ENCODE data around the gene ING4. TPM values are rescaled to one million over a fixed set of nuclear protein-coding genes. Genes with fewer than 3 reads are reported as not detected.
"Not testable (repeated sequence)": the region's sequence is repeated elsewhere in the genome, so short reads cannot be mapped to it uniquely, and the experiment has no call there.

Gene ING4
- 35.4 TPM for polyA plus RNA-seq (2012; ENCODE audit: low read depth, missing spikeins)

DNA sequence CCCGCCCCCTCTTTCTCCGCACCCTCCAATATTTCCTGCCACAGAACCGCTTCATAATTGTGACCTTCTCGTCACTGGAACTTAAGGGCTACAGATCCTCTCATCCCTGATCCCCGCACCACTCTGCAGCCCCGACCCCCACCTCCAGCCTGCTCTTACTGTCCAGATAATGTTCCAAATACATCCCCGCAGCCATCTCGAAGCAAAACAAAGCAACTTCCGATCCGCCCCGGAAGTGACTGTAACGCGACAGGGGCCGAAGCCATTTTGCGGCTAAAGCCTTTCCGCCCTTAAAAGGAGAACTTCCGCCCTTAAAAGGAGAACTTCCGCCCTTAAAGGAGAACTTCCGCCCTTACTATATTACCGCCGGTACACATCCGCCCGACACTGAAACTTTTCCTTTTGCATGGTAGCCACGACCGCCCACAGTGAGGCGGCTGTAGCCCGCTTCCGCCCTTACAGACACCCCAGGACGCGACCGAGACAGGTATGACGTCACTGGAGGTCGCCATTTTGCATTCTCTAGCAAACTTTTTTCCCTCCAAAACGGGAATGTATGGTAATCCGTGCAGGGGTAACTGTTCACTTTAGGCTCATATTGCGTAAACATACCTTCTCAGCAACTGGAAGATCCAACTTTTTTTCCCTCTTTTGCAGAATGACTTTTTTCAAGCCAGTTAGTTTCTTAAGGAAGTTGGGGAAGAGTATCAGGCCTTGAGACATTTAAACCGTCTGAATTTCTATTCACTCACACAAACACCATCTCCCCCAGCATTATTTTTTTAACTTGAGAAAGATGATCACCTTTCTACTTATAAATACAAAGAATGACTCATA is at the start of gene ING4:
Gene ING4, minus strand, starts transcription at position 214 of the 837 bp plus-strand sequence. Its CDS starts 18 bp downstream, at position 196.
- peak; percentile 98 for FAIRE-seq
- peak; percentile 93 for DNase-seq (ENCODE audit: insufficient read length, low spot score)
- TF ChIP-seq POLR2AphosphoS5 (IDR thresholded peaks at IDR 0.05; ENCODE audit: low read depth, low read length) (peak; percentile 45; the same call in 1 of the 2 replicates), POU2F2 (IDR thresholded peaks at IDR 0.05; ENCODE audit: low read depth, low read length) (peak; percentile 59), TAF1 (IDR thresholded peaks at IDR 0.05; ENCODE audit: low read depth, low read length) (peak; percentile 52; the same call in 1 of the 2 replicates), PAX5 (IDR thresholded peaks at IDR 0.05; ENCODE audit: insufficient read depth, low read length, severe bottlenecking) (no peak), SPI1 (IDR thresholded peaks at IDR 0.05; ENCODE audit: low read depth, low read length) (peak; percentile 52; the same call in 1 of the 2 replicates), POLR2A (IDR thresholded peaks at IDR 0.05; ENCODE audit: low read depth, low read length) (0 out of 2 replicates have a peak, but pooled peaks have one; percentile 33)

DNA sequence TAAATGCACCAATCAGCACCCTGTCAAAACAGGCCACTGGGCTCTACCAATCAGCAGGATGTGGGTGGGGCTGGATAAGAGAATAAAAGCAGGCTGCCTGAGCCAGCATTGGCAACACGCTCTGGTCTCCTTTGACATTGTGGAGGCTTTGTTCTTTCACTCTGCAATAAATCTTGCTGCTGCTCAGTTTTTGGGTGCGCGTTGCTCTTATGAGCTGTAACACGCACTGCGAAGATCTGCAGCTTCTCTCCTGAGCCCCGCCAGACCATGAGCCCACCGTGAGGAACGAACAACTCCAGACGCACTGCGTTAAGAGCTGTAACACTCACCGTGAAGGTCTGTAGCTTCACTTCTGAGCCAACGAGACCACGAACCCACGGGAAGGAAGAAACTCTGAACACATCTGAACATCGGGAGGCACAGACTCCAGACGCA is 46.1 kb upstream of the ING4 start:
- FAIRE-seq: no peak
- TF ChIP-seq POLR2A (IDR thresholded peaks at IDR 0.05; ENCODE audit: low read depth, low read length) (no peak), PAX5 (IDR thresholded peaks at IDR 0.05; ENCODE audit: insufficient read depth, low read length, severe bottlenecking) (no peak), POLR2AphosphoS5 (IDR thresholded peaks at IDR 0.05; ENCODE audit: low read depth, low read length) (no peak), POU2F2 (IDR thresholded peaks at IDR 0.05; ENCODE audit: low read depth, low read length) (no peak), TAF1 (IDR thresholded peaks at IDR 0.05; ENCODE audit: low read depth, low read length) (no peak), SPI1 (IDR thresholded peaks at IDR 0.05; ENCODE audit: low read depth, low read length) (no peak)
- DNase-seq (ENCODE audit: insufficient read length, low spot score): no peak

DNA sequence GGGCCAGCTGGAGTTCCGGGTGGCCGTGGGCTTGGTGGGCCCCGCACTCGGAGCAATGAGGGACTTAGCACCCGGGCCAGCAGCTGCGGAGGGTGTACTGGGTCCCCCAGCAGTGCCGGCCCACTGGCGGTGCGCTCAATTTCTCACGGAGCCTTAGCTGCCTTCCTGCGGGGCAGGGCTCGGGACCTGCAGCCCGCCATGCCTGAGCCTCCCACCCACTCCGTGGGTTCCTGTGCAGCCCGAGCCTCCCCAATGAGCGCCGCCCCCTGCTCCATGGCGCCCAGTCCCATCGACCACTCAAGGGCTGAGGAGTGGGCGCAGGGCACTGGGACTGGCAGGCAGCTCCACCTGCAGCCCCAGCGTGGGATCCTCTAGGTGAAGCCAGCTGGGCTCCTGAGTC is 45.4 kb upstream of the ING4 start:
- not testable (repeated sequence) for DNase-seq (ENCODE audit: insufficient read length, low spot score); FAIRE-seq

GRCh38 chr12:6703631-6704030 is 40.7 kb upstream of the ING4 start:
- DNase-seq (ENCODE audit: insufficient read length, low spot score) (no peak), FAIRE-seq (no peak)
- TF ChIP-seq POLR2AphosphoS5 (IDR thresholded peaks at IDR 0.05; ENCODE audit: low read depth, low read length) (no peak), SPI1 (IDR thresholded peaks at IDR 0.05; ENCODE audit: low read depth, low read length) (no peak), POLR2A (IDR thresholded peaks at IDR 0.05; ENCODE audit: low read depth, low read length) (no peak), POU2F2 (IDR thresholded peaks at IDR 0.05; ENCODE audit: low read depth, low read length) (no peak), TAF1 (IDR thresholded peaks at IDR 0.05; ENCODE audit: low read depth, low read length) (no peak), PAX5 (IDR thresholded peaks at IDR 0.05; ENCODE audit: insufficient read depth, low read length, severe bottlenecking) (no peak)

GRCh38 chr12:6701078-6701768 is 38.3 kb upstream of the ING4 start:
- TF ChIP-seq SPI1 (IDR thresholded peaks at IDR 0.05; ENCODE audit: low read depth, low read length) (no peak), POLR2AphosphoS5 (IDR thresholded peaks at IDR 0.05; ENCODE audit: low read depth, low read length) (no peak), POLR2A (IDR thresholded peaks at IDR 0.05; ENCODE audit: low read depth, low read length) (no peak)
- DNase-seq (ENCODE audit: insufficient read length, low spot score): no peak
- FAIRE-seq: no peak

GRCh38 chr12:6700646-6701051 is 37.7 kb upstream of the ING4 start, which contains the start of gene PIANP:
PIANP (minus strand) TSS chr12:6700815; CDS start chr12:6698061, 2,754 bp downstream.
- DNase-seq (ENCODE audit: insufficient read length, low spot score): no peak
- TF ChIP-seq POLR2A (IDR thresholded peaks at IDR 0.05; ENCODE audit: low read depth, low read length) (no peak), POU2F2 (IDR thresholded peaks at IDR 0.05; ENCODE audit: low read depth, low read length) (no peak)
- peak; percentile 48 for FAIRE-seq

DNA sequence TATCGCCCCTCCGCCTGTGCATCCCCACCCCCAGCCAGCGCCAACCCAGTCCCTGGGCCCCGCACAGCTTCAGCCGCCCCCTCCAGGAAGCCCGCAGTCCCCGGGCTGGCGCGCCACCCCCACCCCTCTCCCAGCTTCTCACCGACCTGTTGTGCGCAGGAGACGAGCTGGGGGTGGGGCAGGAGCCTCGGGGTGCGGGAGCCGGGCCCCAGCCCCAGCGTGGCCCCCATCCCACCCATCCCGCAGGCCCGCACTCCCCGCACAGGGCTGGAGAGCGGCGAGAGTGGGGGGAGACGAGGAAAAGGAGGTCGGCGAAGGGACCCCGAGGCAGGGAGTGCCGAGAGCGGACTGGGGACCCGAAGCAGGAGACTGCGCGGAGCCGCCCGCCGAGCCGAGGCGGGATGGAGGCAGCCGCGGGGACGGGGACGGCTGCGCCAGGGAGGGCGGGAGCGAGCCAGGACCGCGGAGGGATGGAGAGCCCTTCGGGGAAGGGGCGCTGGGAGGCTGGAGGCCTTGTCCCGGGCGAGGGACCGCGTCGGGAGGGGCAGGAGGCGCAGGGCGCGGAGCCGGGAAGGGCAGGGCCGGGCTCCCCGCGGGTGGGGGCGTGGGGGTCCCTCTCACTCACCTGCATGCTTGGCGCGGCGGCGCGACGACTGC is 37.2 kb upstream of the ING4 start:
- no peak for TF ChIP-seq POLR2AphosphoS5 (IDR thresholded peaks at IDR 0.05; ENCODE audit: low read depth, low read length)
- TF ChIP-seq TAF1 (IDR thresholded peaks at IDR 0.05; ENCODE audit: low read depth, low read length): no peak
- no peak for TF ChIP-seq POLR2A (IDR thresholded peaks at IDR 0.05; ENCODE audit: low read depth, low read length)
- TF ChIP-seq PAX5 (IDR thresholded peaks at IDR 0.05; ENCODE audit: insufficient read depth, low read length, severe bottlenecking): no peak
- no peak for TF ChIP-seq SPI1 (IDR thresholded peaks at IDR 0.05; ENCODE audit: low read depth, low read length)
- no peak for TF ChIP-seq POU2F2 (IDR thresholded peaks at IDR 0.05; ENCODE audit: low read depth, low read length)
- peak; percentile 26 for FAIRE-seq
- DNase-seq (ENCODE audit: insufficient read length, low spot score): no peak

DNA sequence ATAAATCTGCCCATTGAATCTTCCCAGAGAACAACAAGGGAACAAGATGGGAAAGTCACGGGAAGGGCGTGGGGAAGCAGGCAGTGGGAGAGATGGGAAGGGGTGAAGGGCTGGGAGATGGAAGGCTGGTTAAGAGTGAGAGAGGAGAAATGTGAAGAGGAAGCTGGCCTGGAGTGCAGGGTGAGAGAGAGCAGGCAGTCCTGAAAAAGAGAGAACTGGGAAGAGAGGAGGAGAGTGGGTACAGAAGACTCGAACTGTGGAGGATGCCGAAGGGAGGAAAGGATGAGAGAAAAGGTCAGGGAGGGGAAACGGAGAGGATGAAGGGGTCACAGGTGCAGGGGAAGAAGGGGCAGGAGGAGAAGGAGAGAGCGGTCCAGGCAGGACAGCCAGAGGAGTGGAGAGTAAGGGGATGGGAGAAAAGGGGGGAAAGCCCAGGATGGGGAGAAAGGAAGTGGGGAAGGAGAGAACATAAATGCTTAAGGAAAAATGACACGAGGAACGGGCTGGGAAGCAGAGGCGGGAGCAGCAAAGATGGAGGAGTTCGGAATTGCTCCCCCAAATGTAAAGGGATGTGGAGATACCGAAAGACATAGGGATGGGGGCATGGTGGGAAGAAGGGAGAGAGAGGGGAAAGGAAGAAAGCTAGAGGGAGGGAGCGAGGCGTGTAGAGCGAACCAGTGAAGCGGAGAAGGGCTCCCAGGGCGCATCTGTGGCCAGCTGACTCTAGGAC is 36.5 kb upstream of the ING4 start:
- DNase-seq (ENCODE audit: insufficient read length, low spot score) (no peak), FAIRE-seq (peak; percentile 57)
- TF ChIP-seq POLR2A (IDR thresholded peaks at IDR 0.05; ENCODE audit: low read depth, low read length) (no peak), PAX5 (IDR thresholded peaks at IDR 0.05; ENCODE audit: insufficient read depth, low read length, severe bottlenecking) (no peak), TAF1 (IDR thresholded peaks at IDR 0.05; ENCODE audit: low read depth, low read length) (no peak), SPI1 (IDR thresholded peaks at IDR 0.05; ENCODE audit: low read depth, low read length) (no peak), POU2F2 (IDR thresholded peaks at IDR 0.05; ENCODE audit: low read depth, low read length) (no peak)

Data from GM12891 (cell line).